Vagina (tissue), 2 donors: ENCODE data around the gene PORCN. TPM values are rescaled to one million over a fixed set of nuclear protein-coding genes. Genes with fewer than 3 reads are reported as not detected.

Source experiments
- DNase-seq, 2 donors: peaks; one replicate each; pipeline ENCODE4 v3.0.0-alpha.2; 2017; ENCODE audit errors: extremely low spot score in 2 of 2
- H3K27ac ChIP-seq: fragments of 200-600 bp; sonication (generic); one replicate; pipeline ENCODE4 v1.5.1; 2019
- H3K27me3 ChIP-seq: fragments of 200-600 bp; sonication (generic); one replicate; pipeline ENCODE4 v1.5.1; 2019
- H3K36me3 ChIP-seq, 2 donors: fragments of 200-600 bp; sonication (generic); one replicate each; pipeline ENCODE4 v1.5.1; 2017 to 2019
- H3K4me1 ChIP-seq: fragments of 200-600 bp; sonication (generic); one replicate; pipeline ENCODE4 v1.5.1; 2019
- H3K4me3 ChIP-seq, 2 donors: fragments of 200-600 bp; sonication (generic); 1 replicate in 1 of 2; 2 replicates in 1 of 2; pipeline ENCODE4 v1.5.1; 2016 to 2019
- H3K9me3 ChIP-seq: fragments of 200-600 bp; sonication (generic); one replicate; pipeline ENCODE4 v1.5.1; 2019
- CTCF ChIP-seq, 3 experiments: fragments of 450-650 bp in 2 of 3; fragments of 200-600 bp in 1 of 3; sonication (generic) in 1 of 3; IDR thresholded peaks; one replicate each; pipeline ENCODE4 v1.5.1; 2017 to 2019; ENCODE audit warnings: antibody characterized with exemption in 3 of 3, mild to moderate bottlenecking in 2 of 3, moderate library complexity in 2 of 3
- POLR2A ChIP-seq, 2 donors: fragments of 450-650 bp; IDR thresholded peaks; one replicate each; pipeline ENCODE4 v1.6.1; 2017; ENCODE audit warnings: antibody characterized with exemption in 2 of 2, mild to moderate bottlenecking in 2 of 2, moderate library complexity in 2 of 2
- POLR2AphosphoS5 ChIP-seq, 2 donors: sonication (generic); formaldehyde crosslinking; IDR thresholded peaks; one replicate each; pipeline ENCODE4 v1.9.0; 2017; ENCODE audit warnings: antibody characterized with exemption in 2 of 2, mild to moderate bottlenecking in 2 of 2, low read depth in 1 of 2; ENCODE audit not compliant: insufficient read depth in 1 of 2
- intact Hi-C: fragments of 100-400 bp; cut with DNase I; formaldehyde crosslinking; loops from one replicate; pipeline ENCODE4 v1.15.1; 2023
- total RNA-seq: library from RNA; depleted of rRNA; stranded (reverse); fragments of >200 nt; gene quantifications from one replicate; pipeline ENCODE4 v1.2.3, GENCODE V29; 2016

The PORCN gene
- total RNA-seq, 1 donor from 2014 or later = 15.7 TPM

GRCh38 chrX:48558271-48558670 is 49.5 kb downstream of the PORCN start:
- Histone ChIP-seq H3K9me3 (no peaks in the 10 kb centered on the region), H3K4me1 (no peaks in the 10 kb centered on the region), H3K4me3 (no peak overlapping the region), H3K36me3 (peaks cover 0 to 24% of the 10 kb centered on the region in 2 donors), H3K27me3 (no peaks in the 10 kb centered on the region), H3K27ac (no peak overlapping the region)
- TF ChIP-seq CTCF (IDR thresholded peaks at IDR 0.05) = no peak
- no peak for TF ChIP-seq POLR2A (IDR thresholded peaks at IDR 0.05)
- TF ChIP-seq POLR2AphosphoS5 (IDR thresholded peaks at IDR 0.05; ENCODE audit: insufficient read depth in 1 of 2, low read depth in 1 of 2) = no peak
- DNase-seq = no peak
- intact Hi-C loops = no loop called here

GRCh38 chrX:48559636-48560035 is 50.8 kb downstream of the PORCN start:
- TF ChIP-seq POLR2A (IDR thresholded peaks at IDR 0.05) = no peak
- TF ChIP-seq POLR2AphosphoS5 (IDR thresholded peaks at IDR 0.05; ENCODE audit: insufficient read depth in 1 of 2, low read depth in 1 of 2) = no peak
- no peak for TF ChIP-seq CTCF (IDR thresholded peaks at IDR 0.05)
- Histone ChIP-seq H3K27me3 (no peaks in the 10 kb centered on the region), H3K36me3 (peaks cover 0 to 24% of the 10 kb centered on the region in 2 donors), H3K4me1 (no peaks in the 10 kb centered on the region), H3K9me3 (no peaks in the 10 kb centered on the region), H3K27ac (no peak overlapping the region), H3K4me3 (no peak overlapping the region)
- intact Hi-C loops = no loop called here
- DNase-seq = no peak

GRCh38 chrX:48560056-48560455 is 51.3 kb downstream of the PORCN start:
- no peaks in the 10 kb centered on the region for H3K9me3 ChIP-seq
- no peak for TF ChIP-seq POLR2A (IDR thresholded peaks at IDR 0.05)
- no peak for TF ChIP-seq CTCF (IDR thresholded peaks at IDR 0.05)
- TF ChIP-seq POLR2AphosphoS5 (IDR thresholded peaks at IDR 0.05; ENCODE audit: insufficient read depth in 1 of 2, low read depth in 1 of 2) = no peak
- no peaks in the 10 kb centered on the region for H3K4me1 ChIP-seq
- no peak overlapping the region for H3K4me3 ChIP-seq
- no peak overlapping the region for H3K27ac ChIP-seq
- intact Hi-C loops = no loop called here
- H3K36me3 ChIP-seq = peaks cover 0 to 24% of the 10 kb centered on the region in 2 donors
- DNase-seq = no peak
- H3K27me3 ChIP-seq = no peaks in the 10 kb centered on the region

- no peak overlapping the region for H3K27ac ChIP-seq
- no peaks in the 10 kb centered on the region for H3K4me1 ChIP-seq
- H3K9me3 ChIP-seq = no peaks in the 10 kb centered on the region
- no peak for DNase-seq
- no peak overlapping the region for H3K4me3 ChIP-seq
- TF ChIP-seq POLR2AphosphoS5 (IDR thresholded peaks at IDR 0.05; ENCODE audit: insufficient read depth in 1 of 2, low read depth in 1 of 2) = no peak
- intact Hi-C loops = no loop called here
- H3K27me3 ChIP-seq = no peaks in the 10 kb centered on the region
- peaks cover 0 to 24% of the 10 kb centered on the region in 2 donors for H3K36me3 ChIP-seq
Measured at GRCh38 chrX:48560681-48561080, 51.9 kb downstream of the PORCN start.

- H3K27ac ChIP-seq = no peak overlapping the region
- intact Hi-C loops = no loop called here
- H3K4me1 ChIP-seq = no peaks in the 10 kb centered on the region
- H3K36me3 ChIP-seq = peaks cover 0 to under 1% of the 10 kb centered on the region in 2 donors
- H3K9me3 ChIP-seq = no peaks in the 10 kb centered on the region
- H3K4me3 ChIP-seq = no peak overlapping the region
- no peak for DNase-seq
- no peaks in the 10 kb centered on the region for H3K27me3 ChIP-seq
- no peak for TF ChIP-seq POLR2AphosphoS5 (IDR thresholded peaks at IDR 0.05; ENCODE audit: insufficient read depth in 1 of 2, low read depth in 1 of 2)
- no peak for TF ChIP-seq CTCF (IDR thresholded peaks at IDR 0.05)
- TF ChIP-seq POLR2A (IDR thresholded peaks at IDR 0.05) = no peak
Measured at GRCh38 chrX:48569958-48570357, 61.2 kb downstream of the PORCN start.

Other genes with a start within 250 kb of the PORCN start
- not detected for gene SSX3, start 152.3 kb upstream of the PORCN start, total RNA-seq
- gene SSX4, start 125.5 kb upstream of the PORCN start, total RNA-seq = not detected
- not detected for gene SSX4B, start 97.0 kb upstream of the PORCN start, total RNA-seq
- 15.5 TPM for gene SLC38A5, start 38.7 kb upstream of the PORCN start, total RNA-seq
- 31.7 TPM for gene FTSJ1, start 32.8 kb upstream of the PORCN start, total RNA-seq
- gene EBP, start 12.8 kb downstream of the PORCN start, total RNA-seq = 55.2 TPM
- 13.8 TPM for gene TBC1D25, start 30.7 kb downstream of the PORCN start, total RNA-seq
- 148 TPM for gene RBM3, start 65.5 kb downstream of the PORCN start, total RNA-seq
- gene WDR13, start 88.5 kb downstream of the PORCN start, total RNA-seq = 111 TPM
- gene WAS, start 174.8 kb downstream of the PORCN start, total RNA-seq = 4.4 TPM
- gene SUV39H1, start 187.7 kb downstream of the PORCN start, total RNA-seq = 2.2 TPM